Neural cell (in vitro differentiated cells): ENCODE measurements around the gene RANBP3. TPM values are rescaled to one million over a fixed set of nuclear protein-coding genes. Genes with fewer than 3 reads are reported as not detected.

Experiments
- H2AFZ ChIP-seq: fragments of 200-600, 300-800 bp; sonication (generic), shearing (Covaris generic); 2 replicates; pipeline ENCODE4 v1.6.0; 2014; ENCODE audit warnings: low read depth, mild to moderate bottlenecking, antibody characterized with exemption, low read length, moderate library complexity
- H3F3A ChIP-seq: fragments of 200-600 bp; shearing (Covaris generic); 2 replicates; pipeline ENCODE4 v1.6.1; 2016; ENCODE audit warnings: mild to moderate bottlenecking, moderate library complexity, mixed read lengths, antibody characterized with exemption, low read length; ENCODE audit not compliant: insufficient read depth, poor library complexity, severe bottlenecking
- H3K27ac ChIP-seq: fragments of 200-600, 300-800 bp; sonication (generic), shearing (Covaris generic); 2 replicates; pipeline ENCODE4 v1.5.1; 2014; ENCODE audit warnings: mild to moderate bottlenecking, low read length, moderate library complexity
- H3K27me3 ChIP-seq: fragments of 300-800, 200-600 bp; sonication (generic), shearing (Covaris generic); 2 replicates; pipeline ENCODE4 v1.6.0; 2014; ENCODE audit warnings: mild to moderate bottlenecking, low read depth, low read length, moderate library complexity; ENCODE audit not compliant: insufficient read depth
- H3K36me3 ChIP-seq: fragments of 300-800, 200-600 bp; sonication (generic), shearing (Covaris generic); 2 replicates; pipeline ENCODE4 v1.5.1; 2014; ENCODE audit warnings: mild to moderate bottlenecking, antibody characterized with exemption, low read length, moderate library complexity; ENCODE audit not compliant: insufficient read depth
- H3K4me2 ChIP-seq: fragments of 300-800, 200-600 bp; sonication (generic), shearing (Covaris generic); 2 replicates; pipeline ENCODE4 v1.6.0; 2014; ENCODE audit warnings: mild to moderate bottlenecking, low read length
- H3K4me3 ChIP-seq: fragments of 300-800, 200-600 bp; sonication (generic), shearing (Covaris generic); 2 replicates; pipeline ENCODE4 v1.5.1; 2014; ENCODE audit warnings: mild to moderate bottlenecking, low read length, moderate library complexity
- H3K79me2 ChIP-seq: fragments of 200-600 bp; shearing (Covaris generic); replicated peaks from 2 replicates; pipeline ENCODE4 v1.6.0; 2014; ENCODE audit warnings: mild to moderate bottlenecking, low read length, moderate library complexity; ENCODE audit not compliant: insufficient read depth
- H3K9ac ChIP-seq: fragments of 300-800, 200-600 bp; sonication (generic), shearing (Covaris generic); 2 replicates; pipeline ENCODE4 v1.6.1; 2016; ENCODE audit warnings: mild to moderate bottlenecking, low read length, mixed read lengths
- H3K9me2 ChIP-seq: fragments of 200-600 bp; shearing (Covaris generic); 2 replicates; pipeline ENCODE4 v1.6.1; 2016; ENCODE audit warnings: mild to moderate bottlenecking, low read length, mixed read lengths; ENCODE audit not compliant: insufficient read depth
- H3K9me3 ChIP-seq: fragments of 200-600, 300-800 bp; sonication (generic), shearing (Covaris generic); 2 replicates; pipeline ENCODE4 v1.6.1; 2016; ENCODE audit warnings: mild to moderate bottlenecking, mixed run types, low read length, moderate library complexity, mixed read lengths
- H4K20me1 ChIP-seq: fragments of 200-600 bp; shearing (Covaris generic); 2 replicates; pipeline ENCODE4 v1.6.1; 2016; ENCODE audit warnings: mild to moderate bottlenecking, mixed run types; ENCODE audit not compliant: insufficient read depth
- CTCF ChIP-seq: fragments of 450-650 bp; IDR thresholded peaks from 2 replicates; pipeline ENCODE4 v1.5.1; 2014; ENCODE audit warnings: antibody characterized with exemption, mild to moderate bottlenecking, moderate library complexity; ENCODE audit not compliant: poor library complexity, severe bottlenecking
- EP300 ChIP-seq: fragments of 450-650 bp; conservative IDR thresholded peaks from 2 replicates; pipeline ENCODE4 v1.6.1; 2014; ENCODE audit warnings: antibody characterized with exemption, mild to moderate bottlenecking, moderate library complexity; ENCODE audit not compliant: poor library complexity, severe bottlenecking
- EZH2 ChIP-seq: fragments of 200-600, 300-800 bp; shearing (Covaris generic), sonication (generic); IDR thresholded peaks from 2 replicates; pipeline ENCODE4 v1.6.1; 2014; ENCODE audit warnings: antibody characterized with exemption, low read length, borderline replicate concordance, mild to moderate bottlenecking; ENCODE audit not compliant: insufficient read depth, poor library complexity, severe bottlenecking
- MXI1 ChIP-seq: fragments of 450-650 bp; conservative IDR thresholded peaks from 2 replicates; pipeline ENCODE4 v1.6.1; 2014; ENCODE audit warnings: antibody characterized with exemption, mild to moderate bottlenecking; ENCODE audit not compliant: poor library complexity, severe bottlenecking
- POLR2AphosphoS5 ChIP-seq: IDR thresholded peaks from 2 replicates; pipeline ENCODE4 v1.6.1; 2012
- RAD21 ChIP-seq: fragments of 450-650 bp; conservative IDR thresholded peaks from 2 replicates; pipeline ENCODE4 v1.6.1; 2014; ENCODE audit warnings: antibody characterized with exemption, mild to moderate bottlenecking, moderate library complexity
- REST ChIP-seq: IDR thresholded peaks from 2 replicates; pipeline ENCODE4 v1.6.1; 2012; ENCODE audit warnings: borderline replicate concordance
- SMC3 ChIP-seq: fragments of 450-650 bp; conservative IDR thresholded peaks from 2 replicates; pipeline ENCODE4 v1.6.1; 2014; ENCODE audit warnings: antibody characterized with exemption, mild to moderate bottlenecking, moderate library complexity; ENCODE audit not compliant: poor library complexity
- TAF1 ChIP-seq: IDR thresholded peaks from 2 replicates; pipeline ENCODE4 v1.6.1; 2012; ENCODE audit warnings: low read depth
- polyA plus RNA-seq: library from polyadenylated mRNA; depleted of rRNA; stranded (reverse); fragments of >200 nt; gene quantifications from 2 replicates; pipeline ENCODE4 v1.2.3, GENCODE V29; 2014

Gene RANBP3
- polyA plus RNA-seq, 1 donor from 2014 or later = 67.6 TPM

- Histone ChIP-seq H3K36me3 (peaks cover 6% of the 10 kb centered on the region), H3K4me2 (no peak overlapping the region), H3K79me2 (peaks cover 32% of the 10 kb centered on the region), H3K4me3 (no peak overlapping the region), H4K20me1 (peaks cover 3% of the 10 kb centered on the region), H3K9ac (no peak overlapping the region), H3K9me2 (no peaks in the 10 kb centered on the region), H3F3A (no peaks in the 10 kb centered on the region), H3K9me3 (no peaks in the 10 kb centered on the region), H2AFZ (no peak overlapping the region), H3K27me3 (no peaks in the 10 kb centered on the region), H3K27ac (no peak overlapping the region)
- no peak for TF ChIP-seq EP300
- TF ChIP-seq RAD21 = no peak
- TF ChIP-seq POLR2AphosphoS5 = no peak
Observed at GRCh38 chr19:5947435-5947834, 30.5 kb downstream of the RANBP3 start.

GRCh38 chr19:5943623-5944022 is 34.3 kb downstream of the RANBP3 start:
- Histone ChIP-seq H3K9ac (no peak overlapping the region), H3K4me3 (no peak overlapping the region), H3K9me2 (no peaks in the 10 kb centered on the region), H2AFZ (no peak overlapping the region), H4K20me1 (no peaks in the 10 kb centered on the region), H3K36me3 (no peaks in the 10 kb centered on the region), H3K79me2 (peaks cover 13% of the 10 kb centered on the region), H3K27ac (no peak overlapping the region), H3K27me3 (no peaks in the 10 kb centered on the region), H3K9me3 (no peaks in the 10 kb centered on the region), H3K4me2 (no peak overlapping the region), H3F3A (no peaks in the 10 kb centered on the region)
- no peak for TF ChIP-seq SMC3
- TF ChIP-seq EZH2 = no peak

DNA sequence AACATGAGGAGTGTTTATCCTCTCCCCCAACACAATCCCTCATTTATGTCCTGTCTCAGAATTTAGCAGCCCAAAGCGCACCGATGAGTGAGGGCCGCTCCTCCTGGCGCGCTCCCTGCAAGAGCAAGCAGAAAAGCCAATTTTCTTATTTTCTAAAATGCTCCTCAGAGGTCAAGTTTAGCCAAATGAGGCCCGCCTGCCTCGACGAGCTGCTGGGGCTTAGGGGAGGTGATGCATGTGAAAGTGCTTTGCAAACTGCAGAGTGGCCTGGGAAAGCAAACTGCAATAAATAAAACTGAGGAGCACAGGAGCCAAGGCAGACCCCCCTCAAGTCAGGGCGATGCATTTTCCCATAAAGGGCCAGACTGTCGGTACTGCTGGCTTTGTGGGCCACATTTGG is 34.9 kb downstream of the RANBP3 start:
- no peak for TF ChIP-seq POLR2AphosphoS5
- TF ChIP-seq CTCF = no peak
- TF ChIP-seq RAD21 = no peak
- Histone ChIP-seq H4K20me1 (no peaks in the 10 kb centered on the region), H3K9me3 (no peaks in the 10 kb centered on the region), H3K9ac (no peak overlapping the region), H2AFZ (no peak overlapping the region), H3F3A (no peaks in the 10 kb centered on the region), H3K36me3 (no peaks in the 10 kb centered on the region), H3K27me3 (no peaks in the 10 kb centered on the region), H3K4me2 (no peak overlapping the region), H3K4me3 (no peak overlapping the region), H3K79me2 (peaks cover 13% of the 10 kb centered on the region), H3K9me2 (no peaks in the 10 kb centered on the region), H3K27ac (no peak overlapping the region)

- Histone ChIP-seq H3K4me2 (no peak overlapping the region), H3F3A (no peaks in the 10 kb centered on the region), H3K9me2 (no peaks in the 10 kb centered on the region), H3K9me3 (no peaks in the 10 kb centered on the region), H3K36me3 (no peaks in the 10 kb centered on the region), H2AFZ (no peak overlapping the region), H4K20me1 (no peaks in the 10 kb centered on the region), H3K9ac (no peak overlapping the region), H3K27ac (no peak overlapping the region), H3K79me2 (peaks cover 12% of the 10 kb centered on the region), H3K4me3 (no peak overlapping the region), H3K27me3 (no peaks in the 10 kb centered on the region)
- no peak for TF ChIP-seq RAD21
- no peak for TF ChIP-seq POLR2AphosphoS5
- TF ChIP-seq MXI1 = no peak
- no peak for TF ChIP-seq SMC3
- no peak for TF ChIP-seq TAF1
- TF ChIP-seq EP300 = no peak
- no peak for TF ChIP-seq REST
- no peak for TF ChIP-seq CTCF
- TF ChIP-seq EZH2 = no peak
Observed at GRCh38 chr19:5941673-5942072, 36.3 kb downstream of the RANBP3 start.
